HL-60 (cell line): Measurements from ENCODE around the gene RERE.

Experiments used
- GABPA ChIP-seq: IDR thresholded peaks from 2 replicates; pipeline ENCODE4 v1.6.1; 2012; ENCODE audit warnings: low read depth
- POLR2AphosphoS5 ChIP-seq: IDR thresholded peaks from 2 replicates; pipeline ENCODE4 v1.6.1; 2012; ENCODE audit warnings: low read depth
- REST ChIP-seq: IDR thresholded peaks from 2 replicates; pipeline ENCODE4 v1.6.1; 2012; ENCODE audit warnings: low read depth; ENCODE audit not compliant: insufficient replicate concordance
- SPI1 ChIP-seq: IDR thresholded peaks from 2 replicates; pipeline ENCODE4 v1.6.1; 2012; ENCODE audit warnings: low read depth, mild to moderate bottlenecking, borderline replicate concordance
- TF ChIP-seq, protein P1 (sequence below): IDR thresholded peaks from one replicate; pipeline ENCODE4 v1.5.1; 2011; ENCODE audit warnings: low read length, control low read depth, inconsistent platforms; ENCODE audit not compliant: insufficient read depth

- TF ChIP-seq, protein P1, sequence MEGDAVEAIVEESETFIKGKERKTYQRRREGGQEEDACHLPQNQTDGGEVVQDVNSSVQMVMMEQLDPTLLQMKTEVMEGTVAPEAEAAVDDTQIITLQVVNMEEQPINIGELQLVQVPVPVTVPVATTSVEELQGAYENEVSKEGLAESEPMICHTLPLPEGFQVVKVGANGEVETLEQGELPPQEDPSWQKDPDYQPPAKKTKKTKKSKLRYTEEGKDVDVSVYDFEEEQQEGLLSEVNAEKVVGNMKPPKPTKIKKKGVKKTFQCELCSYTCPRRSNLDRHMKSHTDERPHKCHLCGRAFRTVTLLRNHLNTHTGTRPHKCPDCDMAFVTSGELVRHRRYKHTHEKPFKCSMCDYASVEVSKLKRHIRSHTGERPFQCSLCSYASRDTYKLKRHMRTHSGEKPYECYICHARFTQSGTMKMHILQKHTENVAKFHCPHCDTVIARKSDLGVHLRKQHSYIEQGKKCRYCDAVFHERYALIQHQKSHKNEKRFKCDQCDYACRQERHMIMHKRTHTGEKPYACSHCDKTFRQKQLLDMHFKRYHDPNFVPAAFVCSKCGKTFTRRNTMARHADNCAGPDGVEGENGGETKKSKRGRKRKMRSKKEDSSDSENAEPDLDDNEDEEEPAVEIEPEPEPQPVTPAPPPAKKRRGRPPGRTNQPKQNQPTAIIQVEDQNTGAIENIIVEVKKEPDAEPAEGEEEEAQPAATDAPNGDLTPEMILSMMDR, result no peak
- TF ChIP-seq GABPA (no peak), POLR2AphosphoS5 (no peak), REST (no peak), SPI1 (no peak)
Measured at GRCh38 chr1:8731162-8731561, 86.3 kb downstream of the RERE start.
